Thyroid gland (tissue), 4 donors: ENCODE data around the gene COL13A1.

ENCODE experiments used
- POLR2A ChIP-seq, 2 donors: fragments of 450-650 bp; IDR thresholded peaks; one replicate each; pipeline ENCODE4 v1.6.1; 2017; ENCODE audit warnings: antibody characterized with exemption in 2 of 2, mild to moderate bottlenecking in 2 of 2, moderate library complexity in 1 of 2
- TF ChIP-seq, protein P1 (sequence below), 6 experiments: fragments of 200-600 bp in 3 of 6; fragments of 450-650 bp in 3 of 6; sonication (generic) in 3 of 6; IDR thresholded peaks; one replicate each; pipeline ENCODE4 v1.5.1; 2016 to 2019; ENCODE audit warnings: antibody characterized with exemption in 6 of 6, mild to moderate bottlenecking in 2 of 6, inconsistent platforms in 1 of 6, moderate library complexity in 1 of 6

DNA sequence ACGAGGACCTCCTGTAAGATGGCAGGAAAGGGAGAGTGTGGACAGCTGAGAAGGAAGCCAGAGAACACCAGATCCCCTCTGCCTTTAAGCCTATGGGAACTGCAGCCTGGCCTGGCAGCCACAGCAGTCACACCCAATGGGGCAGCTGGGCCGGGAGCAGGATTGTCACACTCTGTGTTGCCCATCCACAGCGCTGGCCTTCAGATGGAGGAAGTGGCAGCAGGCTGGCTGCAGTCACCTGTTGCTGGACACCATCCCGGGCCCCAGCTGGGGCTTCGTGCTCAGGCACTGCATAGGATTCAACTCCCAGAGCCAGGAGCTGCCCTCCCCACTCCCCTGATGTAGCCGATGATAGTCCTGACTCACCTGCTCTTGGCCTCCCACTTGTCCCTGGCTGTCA, 114.4 kb downstream of the COL13A1 start:
- TF ChIP-seq, protein P1, sequence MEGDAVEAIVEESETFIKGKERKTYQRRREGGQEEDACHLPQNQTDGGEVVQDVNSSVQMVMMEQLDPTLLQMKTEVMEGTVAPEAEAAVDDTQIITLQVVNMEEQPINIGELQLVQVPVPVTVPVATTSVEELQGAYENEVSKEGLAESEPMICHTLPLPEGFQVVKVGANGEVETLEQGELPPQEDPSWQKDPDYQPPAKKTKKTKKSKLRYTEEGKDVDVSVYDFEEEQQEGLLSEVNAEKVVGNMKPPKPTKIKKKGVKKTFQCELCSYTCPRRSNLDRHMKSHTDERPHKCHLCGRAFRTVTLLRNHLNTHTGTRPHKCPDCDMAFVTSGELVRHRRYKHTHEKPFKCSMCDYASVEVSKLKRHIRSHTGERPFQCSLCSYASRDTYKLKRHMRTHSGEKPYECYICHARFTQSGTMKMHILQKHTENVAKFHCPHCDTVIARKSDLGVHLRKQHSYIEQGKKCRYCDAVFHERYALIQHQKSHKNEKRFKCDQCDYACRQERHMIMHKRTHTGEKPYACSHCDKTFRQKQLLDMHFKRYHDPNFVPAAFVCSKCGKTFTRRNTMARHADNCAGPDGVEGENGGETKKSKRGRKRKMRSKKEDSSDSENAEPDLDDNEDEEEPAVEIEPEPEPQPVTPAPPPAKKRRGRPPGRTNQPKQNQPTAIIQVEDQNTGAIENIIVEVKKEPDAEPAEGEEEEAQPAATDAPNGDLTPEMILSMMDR (IDR thresholded peaks at IDR 0.05): no peak
- TF ChIP-seq POLR2A (IDR thresholded peaks at IDR 0.05): no peak
